Measurements from ENCODE around the gene SAC3D1.
A peak's percentile ranks its signal among the peaks of the same experiment; 100 is the strongest.
"Not testable (repeated sequence)": the region's sequence is repeated elsewhere in the genome, so short reads cannot be mapped to it uniquely, and the experiment has no call there.

The SAC3D1 gene

GRCh38 chr11:65040847-65041622 is at the start of gene SAC3D1:
Gene SAC3D1, plus strand, starts transcription at chr11:65041210. Its CDS starts 83 bp downstream, at chr11:65041293.
- peak; percentile 64 for DNase-seq (ENCODE audit: low read depth)

- no peak for DNase-seq (ENCODE audit: low read depth)
Observed at GRCh38 chr11:64994318-64994717, 46.7 kb upstream of the SAC3D1 start.

- DNase-seq (ENCODE audit: low read depth): no peak
Observed at GRCh38 chr11:64996327-64996709, 44.7 kb upstream of the SAC3D1 start.

- no peak for DNase-seq (ENCODE audit: low read depth)
Observed at GRCh38 chr11:64996710-64997380, 44.2 kb upstream of the SAC3D1 start, which contains the start of gene BATF2. Gene BATF2, minus strand, starts transcription at chr11:64996971. Its CDS starts 57 bp downstream, at chr11:64996914.

GRCh38 chr11:64998141-64998540 is 42.9 kb upstream of the SAC3D1 start:
- DNase-seq (ENCODE audit: low read depth): no peak

GRCh38 chr11:64998690-64999431 is 42.1 kb upstream of the SAC3D1 start:
- DNase-seq (ENCODE audit: low read depth): no peak

- DNase-seq (ENCODE audit: low read depth): no peak
Observed at GRCh38 chr11:64999478-64999877, 41.5 kb upstream of the SAC3D1 start.

- DNase-seq (ENCODE audit: low read depth): no peak
Observed at GRCh38 chr11:65002706-65003105, 38.3 kb upstream of the SAC3D1 start.

- DNase-seq (ENCODE audit: low read depth): no peak
Observed at GRCh38 chr11:65003282-65003681, 37.7 kb upstream of the SAC3D1 start.

- not testable (repeated sequence) for DNase-seq (ENCODE audit: low read depth)
Observed at GRCh38 chr11:65003968-65004367, 37.0 kb upstream of the SAC3D1 start.

- DNase-seq (ENCODE audit: low read depth): no peak
Observed at GRCh38 chr11:65008016-65008415, 33.0 kb upstream of the SAC3D1 start.

- DNase-seq (ENCODE audit: low read depth): no peak
Observed at GRCh38 chr11:65008873-65009272, 32.1 kb upstream of the SAC3D1 start.

- DNase-seq (ENCODE audit: low read depth): peak; percentile 80
Observed at GRCh38 chr11:65013130-65013887, 27.7 kb upstream of the SAC3D1 start.

GRCh38 chr11:65013888-65014725 is 26.9 kb upstream of the SAC3D1 start, which contains the start of gene ARL2:
Gene ARL2, plus strand, starts transcription at chr11:65014160. Its CDS starts 48 bp downstream, at chr11:65014208.
- DNase-seq (ENCODE audit: low read depth): peak; percentile 68

GRCh38 chr11:65014726-65015227 is 26.2 kb upstream of the SAC3D1 start:
- DNase-seq (ENCODE audit: low read depth): no peak

GRCh38 chr11:65016705-65017104 is 24.3 kb upstream of the SAC3D1 start:
- no peak for DNase-seq (ENCODE audit: low read depth)

- no peak for DNase-seq (ENCODE audit: low read depth)
Observed at GRCh38 chr11:65017937-65018336, 23.1 kb upstream of the SAC3D1 start.

GRCh38 chr11:65019824-65020223 is 21.2 kb upstream of the SAC3D1 start:
- DNase-seq (ENCODE audit: low read depth): no peak

- no peak for DNase-seq (ENCODE audit: low read depth)
Observed at GRCh38 chr11:65021003-65021402, 20.0 kb upstream of the SAC3D1 start.

- no peak for DNase-seq (ENCODE audit: low read depth)
Observed at GRCh38 chr11:65021509-65021908, 19.5 kb upstream of the SAC3D1 start.

GRCh38 chr11:65023502-65023901 is 17.5 kb upstream of the SAC3D1 start:
- DNase-seq (ENCODE audit: low read depth): not testable (repeated sequence)
